GM23248 (cell line): Measurements from ENCODE around the gene PRDM1.

Experiments
- EZH2 ChIP-seq: fragments of 200-600 bp; sonication (generic); IDR thresholded peaks from 2 replicates; pipeline ENCODE4 v1.6.1; 2018; ENCODE audit warnings: antibody characterized with exemption, mild to moderate bottlenecking; ENCODE audit not compliant: insufficient read depth, poor library complexity, severe bottlenecking
- EZH2phosphoT487 ChIP-seq: fragments of 200-600 bp; sonication (generic); IDR thresholded peaks from 2 replicates; pipeline ENCODE4 v1.6.1; 2018; ENCODE audit warnings: antibody characterized with exemption, moderate library complexity, mild to moderate bottlenecking, low read depth; ENCODE audit not compliant: insufficient read depth

- TF ChIP-seq EZH2phosphoT487 (no peak), EZH2 (no peak)
Measured at GRCh38 chr6:106064756-106065155, 21.4 kb upstream of the PRDM1 start.
